IMR-90 (cell line): ENCODE results near the gene GAS7. TPM values are rescaled to one million over a fixed set of nuclear protein-coding genes. Genes with fewer than 3 reads are reported as not detected.
A peak's percentile ranks its signal among the peaks of the same experiment; 100 is the strongest.

Source experiments
- ATAC-seq: fragments of 200-7000 bp; cut with Tn5 transposase; 2 replicates; pipeline ENCODE4 v1.9.1; 2020; ENCODE audit warnings: low read depth, mild to moderate bottlenecking, moderate library complexity
- BruUV-seq: library from RNA; stranded (reverse); fragments of 400-500 nt; replicated peaks from 2 replicates; lab custom pipeline; 2021; lab: Mats Ljungman, UMichigan
- CTCF ChIA-PET: fragments of 300-600 bp; formaldehyde crosslinking; extraction: SDS; loops from one replicate; lab custom pipeline; 2021; ENCODE audit warnings: antibody characterized with exemption; lab: Yijun Ruan, JAX
- POLR2A ChIA-PET: fragments of 300-600 bp; sonication (Branson Sonifier 250); formaldehyde crosslinking; loops from one replicate; lab custom pipeline; 2022; ENCODE audit warnings: antibody characterized with exemption; ENCODE audit not compliant: unreplicated experiment; lab: Charles Lee
- DNase-seq: peaks from one replicate; pipeline ENCODE4 v3.0.0; 2013
- H2AFZ ChIP-seq: replicated peaks from 2 replicates; pipeline ENCODE3; 2013; ENCODE audit warnings: low read length, mild to moderate bottlenecking; ENCODE audit not compliant: poor library complexity
- H2AK5ac ChIP-seq: 2 replicates; pipeline ENCODE4 v1.6.1; 2013; ENCODE audit warnings: low read depth, low read length, inconsistent platforms
- H2AK9ac ChIP-seq: replicated peaks from 2 replicates; pipeline ENCODE3; 2013; ENCODE audit warnings: mild to moderate bottlenecking, low read depth, low read length, moderate library complexity; ENCODE audit not compliant: poor library complexity
- H2BK120ac ChIP-seq: 2 replicates; pipeline ENCODE4 v1.6.1; 2013; ENCODE audit warnings: low read depth, low read length, inconsistent platforms
- H2BK15ac ChIP-seq: 3 replicates; pipeline ENCODE4 v1.6.1; 2013; ENCODE audit warnings: low read depth, low read length, inconsistent platforms
- H2BK20ac ChIP-seq: 2 replicates; pipeline ENCODE4 v1.6.1; 2013; ENCODE audit warnings: low read depth, mild to moderate bottlenecking, inconsistent platforms, low read length, moderate library complexity
- H2BK5ac ChIP-seq: 2 replicates; pipeline ENCODE4 v1.6.1; 2013; ENCODE audit warnings: mild to moderate bottlenecking, low read depth, low read length, inconsistent platforms; ENCODE audit not compliant: poor library complexity, severe bottlenecking
- H3K14ac ChIP-seq: replicated peaks from 2 replicates; pipeline ENCODE4 v1.6.1; 2013; ENCODE audit warnings: low read depth, low read length, inconsistent platforms
- H3K18ac ChIP-seq: 2 replicates; pipeline ENCODE4 v1.6.1; 2013; ENCODE audit warnings: low read depth, low read length, control low read depth
- H3K23ac ChIP-seq: 2 replicates; pipeline ENCODE4 v1.6.1; 2013; ENCODE audit warnings: low read depth, low read length, inconsistent platforms
- H3K27ac ChIP-seq: 2 replicates; pipeline ENCODE4 v1.5.1; 2013; ENCODE audit warnings: mild to moderate bottlenecking, control low read depth, low read length; ENCODE audit not compliant: insufficient read depth
- H3K27me3 ChIP-seq: 2 replicates; pipeline ENCODE4 v1.6.1; 2013; ENCODE audit warnings: low read length; ENCODE audit not compliant: control insufficient read depth, insufficient read depth
- H3K36me3 ChIP-seq: 2 replicates; pipeline ENCODE4 v1.6.1; 2013; ENCODE audit warnings: low read length, mixed read lengths; ENCODE audit not compliant: control insufficient read depth, insufficient read depth
- H3K4ac ChIP-seq: 2 replicates; pipeline ENCODE4 v1.6.1; 2013; ENCODE audit warnings: low read depth, low read length, inconsistent platforms
- H3K4me1 ChIP-seq: 2 replicates; pipeline ENCODE4 v1.6.1; 2013; ENCODE audit warnings: low read length, mixed read lengths; ENCODE audit not compliant: control insufficient read depth, insufficient read depth
- H3K4me2 ChIP-seq: 2 replicates; pipeline ENCODE4 v1.6.1; 2013; ENCODE audit warnings: low read depth, mild to moderate bottlenecking, control low read depth, low read length, moderate library complexity
- H3K4me3 ChIP-seq: 2 replicates; pipeline ENCODE4 v1.5.1; 2013; ENCODE audit warnings: low read depth, mild to moderate bottlenecking, control low read depth, low read length, moderate library complexity; ENCODE audit not compliant: insufficient read depth
- H3K56ac ChIP-seq: 2 replicates; pipeline ENCODE4 v1.6.1; 2013; ENCODE audit warnings: low read length, inconsistent platforms; ENCODE audit not compliant: insufficient read depth; ENCODE audit errors: extremely low read depth
- H3K79me1 ChIP-seq, 2 experiments: 2 replicates each; pipeline ENCODE4 v1.6.1; 2013; ENCODE audit warnings: low read length in 2 of 2, inconsistent platforms in 1 of 2, low read depth in 1 of 2
- H3K9ac ChIP-seq: 2 replicates; pipeline ENCODE4 v1.6.1; 2013; ENCODE audit warnings: low read depth, low read length, control low read depth
- H3K9me1 ChIP-seq: 2 replicates; pipeline ENCODE4 v1.6.1; 2013; ENCODE audit warnings: low read length, inconsistent platforms; ENCODE audit not compliant: insufficient read depth
- H3K9me3 ChIP-seq: 2 replicates; pipeline ENCODE4 v1.6.1; 2013; ENCODE audit warnings: low read length; ENCODE audit not compliant: control insufficient read depth, insufficient read depth
- H4K20me1 ChIP-seq: 2 replicates; pipeline ENCODE4 v1.6.1; 2013; ENCODE audit warnings: low read length, inconsistent platforms; ENCODE audit not compliant: insufficient read depth
- H4K5ac ChIP-seq: 2 replicates; pipeline ENCODE4 v1.6.1; 2013; ENCODE audit warnings: mild to moderate bottlenecking, low read depth, low read length, control low read depth
- H4K8ac ChIP-seq, 2 experiments: 2 replicates each; pipeline ENCODE4 v1.6.1; 2013; ENCODE audit warnings: low read depth in 2 of 2, low read length in 2 of 2, control low read depth in 1 of 2, inconsistent platforms in 1 of 2
- H4K91ac ChIP-seq: 2 replicates; pipeline ENCODE4 v1.6.1; 2013; ENCODE audit warnings: low read depth, low read length, inconsistent platforms; ENCODE audit not compliant: insufficient read depth
- BHLHE40 ChIP-seq: fragments of 150-350 bp; IDR thresholded peaks from 2 replicates; pipeline ENCODE4 v1.6.1; 2016; ENCODE audit warnings: mild to moderate bottlenecking, low read depth, low read length
- CEBPB ChIP-seq: IDR thresholded peaks from 2 replicates; pipeline ENCODE4 v1.6.1; 2012; ENCODE audit warnings: low read depth, low read length, improper control_type of control experiment
- CHD1 ChIP-seq: IDR thresholded peaks from 2 replicates; pipeline ENCODE4 v1.6.1; 2012; ENCODE audit warnings: low read depth, low read length, improper control_type of control experiment
- CTCF ChIP-seq: conservative IDR thresholded peaks from 2 replicates; pipeline ENCODE4 v1.5.1; 2012; ENCODE audit warnings: mild to moderate bottlenecking, low read depth, low read length, improper control_type of control experiment
- ELK1 ChIP-seq: fragments of 150-350 bp; IDR thresholded peaks from 2 replicates; pipeline ENCODE4 v1.6.1; 2016; ENCODE audit warnings: low read depth, mild to moderate bottlenecking, low read length, moderate library complexity, borderline replicate concordance
- FOS ChIP-seq: fragments of 150-350 bp; IDR thresholded peaks from 2 replicates; pipeline ENCODE4 v1.6.1; 2016; ENCODE audit warnings: low read depth, low read length
- MAFK ChIP-seq: IDR thresholded peaks from 2 replicates; pipeline ENCODE4 v1.6.1; 2012; ENCODE audit warnings: low read depth, low read length, improper control_type of control experiment
- MAZ ChIP-seq: IDR thresholded peaks from 2 replicates; pipeline ENCODE4 v1.6.1; 2012; ENCODE audit warnings: low read depth, mild to moderate bottlenecking, low read length, improper control_type of control experiment, moderate library complexity, borderline replicate concordance
- NFE2L2 ChIP-seq: fragments of 150-350 bp; IDR thresholded peaks from 2 replicates; pipeline ENCODE4 v1.6.1; 2016; ENCODE audit warnings: low read depth, mild to moderate bottlenecking, low read length
- POLR2A ChIP-seq: IDR thresholded peaks from 2 replicates; pipeline ENCODE4 v1.6.1; 2012; ENCODE audit warnings: mild to moderate bottlenecking, low read depth, low read length
- RAD21 ChIP-seq: IDR thresholded peaks from 2 replicates; pipeline ENCODE4 v1.6.1; 2012; ENCODE audit warnings: low read length, improper control_type of control experiment
- RCOR1 ChIP-seq: IDR thresholded peaks from 2 replicates; pipeline ENCODE4 v1.6.1; 2012; ENCODE audit warnings: mild to moderate bottlenecking, low read length, improper control_type of control experiment; ENCODE audit not compliant: insufficient replicate concordance
- USF2 ChIP-seq: fragments of 150-350 bp; IDR thresholded peaks from 2 replicates; pipeline ENCODE4 v1.6.1; 2017; ENCODE audit warnings: mild to moderate bottlenecking, antibody characterized with exemption, low read length, low read depth
- WGBS, 2 experiments: methylation state at CpG; one replicate each; pipeline versions ENCODE4 v1.1.5 to v1.1.7; 2013; ENCODE audit warnings: missing lambda C conversion rate in 2 of 2; ENCODE audit not compliant: insufficient read length in 1 of 2; ENCODE audit errors: extremely low coverage in 2 of 2; 5-methylcytosine and 5-hydroxymethylcytosine counted together
- dilution Hi-C: fragments of 300-500 bp; cut with HindIII; formaldehyde crosslinking; loops from one replicate; pipeline ENCODE4 v1.14.3; 2018; ENCODE audit warnings: low sequenced_read_pairs; ENCODE audit not compliant: unreplicated experiment
- in situ Hi-C: fragments of 300-500 bp; cut with MboI; formaldehyde crosslinking; loops from 3 replicates; pipeline ENCODE4 v1.14.3; 2019; ENCODE audit warnings: low sequenced_read_pairs, inconsistent platforms, mixed read lengths
- intact Hi-C: fragments of 100-400 bp; cut with micrococcal nuclease; formaldehyde crosslinking; loops from 2 replicates; pipeline ENCODE4 v1.10.0; 2022
- polyA plus RNA-seq, 3 experiments: library from polyadenylated mRNA; depleted of rRNA; stranded (reverse); fragments of >200 nt; gene quantifications; 2 replicates each; pipeline ENCODE4 v1.2.3, GENCODE V29; 2012; ENCODE audit warnings: low replicate concordance in 1 of 3
- total RNA-seq: library from RNA; depleted of rRNA; stranded (reverse); fragments of >200 nt; gene quantifications from 2 replicates; pipeline ENCODE4 v1.2.3, GENCODE V29; 2012

Gene GAS7
- total and polyA plus RNA-seq, 2 of the 4 experiments (the other 2 are of a cell fraction), result 4.6 to 5.0 TPM

GRCh38 chr17:10155371-10156076 lies 42.9 kb downstream of the GAS7 start:
- Histone ChIP-seq H3K56ac (no peak overlapping the region), H4K20me1 (no peaks in the 10 kb centered on the region), H3K36me3 (no peaks in the 10 kb centered on the region), H3K4me1 (peaks cover 4% of the 10 kb centered on the region; the same call in 1 of the 2 replicates), H4K8ac (no peak overlapping the region), H2AK5ac (no peak overlapping the region), H4K91ac (no peak overlapping the region), H3K18ac (no peak overlapping the region), H3K9ac (no peak overlapping the region), H3K4ac (no peak overlapping the region), H3K9me3 (no peaks in the 10 kb centered on the region), H3K14ac (no peak overlapping the region), H2BK20ac (no peak overlapping the region), H2BK15ac (peak overlapping the region; percentile 28; the same call in 1 of the 3 replicates), H3K79me1 (no peaks in the 10 kb centered on the region), H3K27ac (no peak overlapping the region), H2BK5ac (no peak overlapping the region), H2AFZ (no peak overlapping the region), H4K5ac (no peak overlapping the region), H3K4me3 (no peak overlapping the region), H3K9me1 (0 out of 2 replicates have a peak, but pooled peaks cover 4% of the 10 kb centered on the region), H3K4me2 (no peak overlapping the region), H3K27me3 (no peaks in the 10 kb centered on the region), H3K23ac (no peak overlapping the region), H2BK120ac (no peak overlapping the region), H2AK9ac (no peak overlapping the region)
- POLR2A ChIA-PET, result no interaction called here
- WGBS, 2 experiments, result 77% methylated on average over 5 of the region's 8 CpGs; no CpG with 5 or more reads in 1 of the 2 experiments
- DNase-seq (peak; percentile 46), ATAC-seq (no peak)
- dilution Hi-C loops (no loop called here), intact Hi-C loops (no loop called here), in situ Hi-C loops (no loop called here)
- BruUV-seq, result no TSS peak
- no peak for TF ChIP-seq POLR2A
- TF ChIP-seq MAFK, result no peak
- no peak for TF ChIP-seq RCOR1
- no peak for TF ChIP-seq NFE2L2
- no peak for TF ChIP-seq CTCF
- TF ChIP-seq CEBPB, result no peak
- no peak for TF ChIP-seq BHLHE40
- TF ChIP-seq CHD1, result no peak
- no peak for TF ChIP-seq MAZ
- TF ChIP-seq FOS, result no peak
- no peak for TF ChIP-seq USF2
- no peak for TF ChIP-seq RAD21
- no peak for TF ChIP-seq ELK1
- CTCF ChIA-PET, result interaction anchor here (1.0 kb wide), 1 partner anchor 462 kb away, joined by 3 read pairs; no protein-coding TSS in a partner anchor
